ENCODE data around the gene SH3BP4.

The SH3BP4 gene, protein sequence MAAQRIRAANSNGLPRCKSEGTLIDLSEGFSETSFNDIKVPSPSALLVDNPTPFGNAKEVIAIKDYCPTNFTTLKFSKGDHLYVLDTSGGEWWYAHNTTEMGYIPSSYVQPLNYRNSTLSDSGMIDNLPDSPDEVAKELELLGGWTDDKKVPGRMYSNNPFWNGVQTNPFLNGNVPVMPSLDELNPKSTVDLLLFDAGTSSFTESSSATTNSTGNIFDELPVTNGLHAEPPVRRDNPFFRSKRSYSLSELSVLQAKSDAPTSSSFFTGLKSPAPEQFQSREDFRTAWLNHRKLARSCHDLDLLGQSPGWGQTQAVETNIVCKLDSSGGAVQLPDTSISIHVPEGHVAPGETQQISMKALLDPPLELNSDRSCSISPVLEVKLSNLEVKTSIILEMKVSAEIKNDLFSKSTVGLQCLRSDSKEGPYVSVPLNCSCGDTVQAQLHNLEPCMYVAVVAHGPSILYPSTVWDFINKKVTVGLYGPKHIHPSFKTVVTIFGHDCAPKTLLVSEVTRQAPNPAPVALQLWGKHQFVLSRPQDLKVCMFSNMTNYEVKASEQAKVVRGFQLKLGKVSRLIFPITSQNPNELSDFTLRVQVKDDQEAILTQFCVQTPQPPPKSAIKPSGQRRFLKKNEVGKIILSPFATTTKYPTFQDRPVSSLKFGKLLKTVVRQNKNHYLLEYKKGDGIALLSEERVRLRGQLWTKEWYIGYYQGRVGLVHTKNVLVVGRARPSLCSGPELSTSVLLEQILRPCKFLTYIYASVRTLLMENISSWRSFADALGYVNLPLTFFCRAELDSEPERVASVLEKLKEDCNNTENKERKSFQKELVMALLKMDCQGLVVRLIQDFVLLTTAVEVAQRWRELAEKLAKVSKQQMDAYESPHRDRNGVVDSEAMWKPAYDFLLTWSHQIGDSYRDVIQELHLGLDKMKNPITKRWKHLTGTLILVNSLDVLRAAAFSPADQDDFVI

DNA sequence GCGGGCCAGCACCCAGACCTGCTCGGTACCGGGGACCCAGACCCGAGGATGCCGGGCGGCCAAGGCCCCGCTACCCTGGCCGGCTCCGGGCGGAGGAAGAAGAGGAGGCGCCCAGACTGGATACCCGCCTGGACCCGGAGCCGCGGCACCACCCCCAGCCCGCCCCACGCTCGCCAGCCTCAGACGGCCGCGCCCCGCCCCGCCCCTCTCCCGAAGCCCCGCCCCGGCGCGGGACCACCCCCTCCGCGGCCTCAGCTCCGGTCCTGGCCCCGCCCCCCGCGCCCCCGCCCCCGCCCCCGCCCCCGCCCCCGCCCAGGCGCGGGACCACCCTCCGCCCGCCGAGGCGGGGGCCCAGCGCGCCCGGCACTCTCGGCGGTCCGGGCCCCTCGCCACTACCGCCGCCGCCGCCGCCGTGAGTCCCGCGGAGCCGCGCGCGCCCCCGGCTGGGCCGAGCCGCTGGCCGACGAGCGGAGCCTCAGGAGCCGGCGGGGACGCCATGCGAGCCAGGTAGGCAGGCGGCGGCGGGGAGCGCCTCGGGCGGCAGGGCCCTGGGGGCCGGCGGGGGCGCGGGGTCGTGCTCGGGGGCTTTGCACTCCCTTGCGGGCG is at the start of gene SH3BP4:
Gene SH3BP4 (plus strand): TSS at position 354 of the 606 bp plus-strand sequence. CDS start 82,986 bp downstream, outside the sequence.
- no peaks in the 10 kb centered on the region for H3K36me3 Mint-ChIP-seq
- no peaks in the 10 kb centered on the region for H3K9me3 Mint-ChIP-seq
- H3K4me3 Mint-ChIP-seq: peak within 1 kb of the TSS; percentile 86 to 93
- H3K27ac Mint-ChIP-seq: peak within 1 kb of the TSS; percentile 75
- H3K4me1 Mint-ChIP-seq: peaks cover 14 to 35% of the 10 kb centered on the region in 2 donors
- peaks cover 43 to 62% of the 10 kb centered on the region in 2 donors for H3K27me3 Mint-ChIP-seq
- peak; percentile 78 to 86 for ATAC-seq (replicated peaks)
- DNase-seq: peak; percentile 44

DNA sequence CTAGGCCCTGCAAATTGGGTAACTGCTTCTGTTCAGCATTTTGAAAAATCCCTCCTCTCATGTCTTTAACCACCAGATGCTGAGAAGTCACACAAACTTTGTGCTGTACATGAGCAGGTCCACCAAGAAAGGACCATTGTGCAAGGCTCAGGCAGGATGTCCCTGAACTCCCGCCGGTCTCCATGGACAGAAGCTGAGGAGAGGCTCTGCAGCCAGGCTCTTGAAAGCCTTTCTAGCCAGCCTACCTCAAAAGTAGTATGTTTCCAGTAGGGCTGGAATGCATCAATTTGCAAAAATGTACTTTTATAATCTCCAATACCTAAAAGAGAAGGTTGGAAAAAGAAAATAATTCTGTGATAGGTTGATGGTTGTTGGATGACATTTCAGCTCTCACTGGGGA is 47.0 kb upstream of the SH3BP4 start:
- H3K36me3 Mint-ChIP-seq: no peaks in the 10 kb centered on the region
- no peak overlapping the region for H3K27ac Mint-ChIP-seq
- no peaks in the 10 kb centered on the region for H3K4me1 Mint-ChIP-seq
- ATAC-seq (replicated peaks) (no peak), DNase-seq (no peak)
- H3K27me3 Mint-ChIP-seq: peaks cover 0 to 5% of the 10 kb centered on the region in 2 donors
- no peaks in the 10 kb centered on the region for H3K9me3 Mint-ChIP-seq
- H3K4me3 Mint-ChIP-seq: no peak overlapping the region

DNA sequence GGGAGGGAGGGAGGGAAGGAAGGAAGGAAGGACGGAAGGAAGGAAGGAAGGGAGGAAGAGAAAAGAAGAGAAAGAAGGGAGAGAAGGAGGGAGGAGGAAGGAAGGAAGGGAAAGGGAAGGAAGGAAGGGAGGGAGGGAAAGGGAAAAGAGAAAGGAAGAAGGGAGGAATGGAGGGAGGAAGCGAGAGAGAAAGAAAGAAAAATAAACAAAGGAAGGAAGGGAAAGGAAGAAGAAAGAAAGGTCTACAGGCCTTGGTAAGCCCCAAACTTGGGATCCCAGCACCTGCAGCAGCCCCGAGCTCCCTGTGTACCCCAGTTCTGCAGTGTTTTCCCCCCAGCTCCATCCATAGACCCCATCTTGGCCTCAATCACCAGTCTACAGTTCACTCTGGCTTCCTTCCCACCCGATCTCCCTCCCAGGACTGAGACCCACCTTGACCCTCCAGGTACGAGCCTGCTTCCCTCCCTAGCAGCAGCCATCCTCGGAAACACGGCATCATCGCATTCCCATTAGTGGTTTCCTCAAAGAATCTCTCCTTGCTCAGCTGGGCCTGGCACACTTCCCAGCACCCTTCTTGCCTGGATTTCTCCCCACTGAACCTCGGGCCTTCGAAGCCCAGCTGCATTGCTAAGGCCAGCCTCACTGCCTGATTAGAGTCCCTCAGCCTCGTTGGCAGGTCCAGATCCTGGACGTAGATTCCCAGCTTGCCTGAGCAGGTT is 46.1 kb upstream of the SH3BP4 start:
- H3K9me3 Mint-ChIP-seq: no peaks in the 10 kb centered on the region
- ATAC-seq (replicated peaks): no peak
- peaks cover 0 to 5% of the 10 kb centered on the region in 2 donors for H3K27me3 Mint-ChIP-seq
- no peak for DNase-seq
- H3K4me3 Mint-ChIP-seq: no peak overlapping the region
- no peaks in the 10 kb centered on the region for H3K36me3 Mint-ChIP-seq
- no peaks in the 10 kb centered on the region for H3K4me1 Mint-ChIP-seq
- H3K27ac Mint-ChIP-seq: no peak overlapping the region

DNA sequence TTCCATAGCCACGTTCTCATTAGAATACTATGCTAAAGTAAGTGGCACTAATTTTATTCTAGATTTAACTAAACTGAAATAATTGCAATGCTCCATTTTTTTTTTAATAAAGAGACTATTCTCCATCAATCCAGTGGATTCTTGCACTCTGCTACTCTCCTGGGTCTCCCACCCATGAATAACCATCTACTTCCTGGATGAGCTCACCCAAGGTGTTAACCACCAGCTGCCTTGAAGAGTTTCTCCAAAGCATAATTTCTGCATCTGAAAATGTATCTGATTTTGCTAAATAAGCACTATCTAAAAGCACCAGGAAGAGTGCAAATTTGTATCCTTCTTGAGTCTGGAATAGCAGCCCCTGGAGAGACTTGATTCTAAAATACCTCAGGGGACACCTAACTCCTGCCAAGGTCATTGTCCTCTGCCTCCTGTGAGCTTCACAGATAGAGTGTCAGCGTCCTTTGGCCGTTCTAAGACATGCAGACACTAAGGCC is 41.6 kb upstream of the SH3BP4 start:
- no peaks in the 10 kb centered on the region for H3K9me3 Mint-ChIP-seq
- no peak for DNase-seq
- H3K27me3 Mint-ChIP-seq: no peaks in the 10 kb centered on the region
- H3K27ac Mint-ChIP-seq: no peak overlapping the region
- H3K4me1 Mint-ChIP-seq: no peaks in the 10 kb centered on the region
- H3K4me3 Mint-ChIP-seq: no peak overlapping the region
- ATAC-seq (replicated peaks): no peak
- no peaks in the 10 kb centered on the region for H3K36me3 Mint-ChIP-seq

DNA sequence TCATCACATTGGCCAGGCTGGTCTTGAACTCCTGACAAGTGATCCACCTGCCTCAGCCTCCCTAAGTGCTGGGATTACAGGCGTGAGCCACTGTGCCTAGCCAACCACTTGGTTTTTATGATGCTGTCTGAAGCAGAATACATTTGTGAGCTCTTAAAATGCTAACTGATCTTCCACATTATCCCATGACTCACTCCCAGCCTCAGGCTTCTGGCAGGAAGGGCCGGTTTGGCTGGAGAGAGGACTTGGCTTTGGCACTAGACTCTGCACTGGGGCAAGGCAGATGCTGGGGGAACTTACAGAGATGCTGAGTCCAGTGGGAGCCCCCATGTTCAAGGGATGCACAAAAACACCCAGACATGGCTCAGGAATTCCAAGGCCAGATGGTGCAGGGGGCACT is 40.5 kb upstream of the SH3BP4 start:
- no peaks in the 10 kb centered on the region for H3K9me3 Mint-ChIP-seq
- no peak overlapping the region for H3K4me3 Mint-ChIP-seq
- ATAC-seq (replicated peaks) (no peak), DNase-seq (no peak)
- no peaks in the 10 kb centered on the region for H3K27me3 Mint-ChIP-seq
- no peak overlapping the region for H3K27ac Mint-ChIP-seq
- no peaks in the 10 kb centered on the region for H3K4me1 Mint-ChIP-seq
- H3K36me3 Mint-ChIP-seq: no peaks in the 10 kb centered on the region

DNA sequence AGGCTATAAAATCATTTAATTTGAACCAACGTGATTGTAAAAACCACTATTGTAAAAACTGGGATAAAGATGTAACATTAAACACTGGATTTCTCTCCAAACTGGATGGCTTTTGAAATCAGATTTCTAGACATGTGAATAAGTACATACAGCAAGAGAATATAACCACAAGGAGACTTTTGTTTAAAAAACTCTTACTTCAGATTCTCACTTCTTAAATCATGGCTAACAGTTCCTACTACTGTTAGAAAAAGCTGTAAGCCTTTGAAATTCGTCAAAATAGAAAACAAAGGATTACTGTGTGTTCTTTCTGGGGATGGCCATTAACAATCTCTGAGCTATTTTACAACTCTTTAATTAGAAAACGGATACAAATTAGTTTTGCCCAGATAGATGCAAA is 39.4 kb upstream of the SH3BP4 start:
- no peaks in the 10 kb centered on the region for H3K27me3 Mint-ChIP-seq

DNA sequence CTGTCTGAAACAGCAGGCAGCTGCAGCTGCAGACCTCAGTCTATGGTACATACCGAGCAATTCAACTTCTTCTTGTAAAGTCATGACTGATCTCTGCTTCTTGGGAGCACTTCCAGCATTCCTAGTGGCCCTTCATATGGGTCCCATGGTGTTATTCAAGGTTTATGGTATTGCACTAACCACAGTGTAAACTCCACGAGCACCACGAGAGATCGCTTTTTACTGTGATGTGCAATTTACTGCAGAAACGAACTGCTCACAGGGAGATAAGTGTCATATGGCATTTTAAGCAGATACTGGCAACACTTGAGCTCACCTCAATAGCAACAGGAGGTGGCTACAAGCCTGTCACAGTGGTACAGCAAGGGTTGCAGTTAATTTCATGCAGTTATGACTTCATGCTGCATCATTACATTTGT is 38.6 kb upstream of the SH3BP4 start:
- ATAC-seq (replicated peaks) (no peak), DNase-seq (no peak)
- H3K9me3 Mint-ChIP-seq: no peaks in the 10 kb centered on the region
- no peak overlapping the region for H3K4me3 Mint-ChIP-seq
- no peaks in the 10 kb centered on the region for H3K36me3 Mint-ChIP-seq
- H3K27me3 Mint-ChIP-seq: no peaks in the 10 kb centered on the region
- H3K27ac Mint-ChIP-seq: no peak overlapping the region
- no peaks in the 10 kb centered on the region for H3K4me1 Mint-ChIP-seq

More for the DNA sequence above, 39.4 kb upstream of the SH3BP4 start:
- no peaks in the 10 kb centered on the region for H3K4me1 Mint-ChIP-seq
- no peak overlapping the region for H3K27ac Mint-ChIP-seq
- H3K4me3 Mint-ChIP-seq: no peak overlapping the region
- no peak for ATAC-seq (replicated peaks)
- no peak for DNase-seq
- no peaks in the 10 kb centered on the region for H3K36me3 Mint-ChIP-seq
- no peaks in the 10 kb centered on the region for H3K9me3 Mint-ChIP-seq

DNA sequence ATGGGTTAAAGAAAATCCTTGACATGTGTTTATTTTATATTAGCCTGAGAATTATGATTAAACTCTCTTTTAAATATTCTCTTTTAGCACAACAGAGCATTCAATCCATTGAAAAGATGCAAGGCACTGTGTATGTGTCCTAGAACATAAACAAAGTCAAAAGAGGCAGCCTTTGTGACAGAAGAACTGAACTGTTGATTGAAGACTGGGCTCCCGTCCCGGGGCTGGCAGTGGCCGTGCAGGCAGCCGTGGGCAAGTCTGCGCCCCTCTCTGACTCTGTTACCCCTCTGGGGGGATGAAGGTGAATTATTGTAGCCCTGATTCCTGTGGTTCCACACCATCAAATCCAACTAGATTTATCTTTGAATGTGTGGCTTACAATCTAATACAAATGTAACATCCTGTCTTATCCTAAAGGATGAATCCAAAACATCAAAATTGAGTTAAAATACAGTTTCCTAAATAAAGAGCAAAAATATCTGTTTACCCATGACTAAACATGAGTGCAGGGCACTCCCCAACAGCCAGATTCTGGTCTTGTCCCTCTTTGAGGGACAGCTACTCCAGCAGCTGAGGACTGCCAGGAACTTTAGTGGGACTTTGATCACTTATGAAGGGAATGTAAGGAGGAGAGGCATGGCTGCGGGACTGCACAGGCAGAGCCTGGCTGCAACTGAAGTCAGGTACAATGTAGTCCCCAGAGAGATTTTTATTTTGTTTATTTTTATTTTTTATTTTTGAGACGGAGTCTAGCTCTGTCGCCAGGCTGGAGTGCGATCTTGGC is 37.3 kb upstream of the SH3BP4 start:
- Mint-ChIP-seq H3K9me3 (peaks cover 0 to 3% of the 10 kb centered on the region in 2 donors), H3K27me3 (no peaks in the 10 kb centered on the region), H3K27ac (no peak overlapping the region), H3K36me3 (no peaks in the 10 kb centered on the region), H3K4me1 (no peaks in the 10 kb centered on the region), H3K4me3 (no peak overlapping the region)
- ATAC-seq (replicated peaks): no peak
- DNase-seq: no peak

DNA sequence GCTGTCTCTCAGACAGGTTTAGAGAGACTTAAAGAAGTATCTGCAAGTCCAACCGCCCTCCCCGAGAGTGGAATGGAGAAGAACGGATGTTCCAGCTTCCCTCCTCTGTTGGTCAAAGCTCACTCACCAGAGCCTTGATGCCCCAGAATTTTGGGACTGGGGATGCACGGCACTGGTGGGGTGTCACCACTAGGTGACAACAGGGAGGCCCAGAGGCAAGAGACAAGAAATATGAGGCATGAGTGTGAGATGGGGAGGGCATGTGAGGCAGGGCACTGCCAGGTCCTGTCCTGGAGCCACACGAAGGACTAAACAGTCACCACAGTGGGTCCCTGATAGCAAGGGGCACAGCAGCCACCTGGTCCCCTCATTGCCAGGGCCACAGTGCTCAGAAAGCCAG is 35.1 kb upstream of the SH3BP4 start:
- DNase-seq: no peak
- H3K4me1 Mint-ChIP-seq: no peaks in the 10 kb centered on the region
- H3K27ac Mint-ChIP-seq: no peak overlapping the region
- no peaks in the 10 kb centered on the region for H3K27me3 Mint-ChIP-seq
- H3K9me3 Mint-ChIP-seq: peaks cover 0 to 5% of the 10 kb centered on the region in 2 donors
- H3K4me3 Mint-ChIP-seq: no peak overlapping the region
- ATAC-seq (replicated peaks): no peak
- no peaks in the 10 kb centered on the region for H3K36me3 Mint-ChIP-seq

DNA sequence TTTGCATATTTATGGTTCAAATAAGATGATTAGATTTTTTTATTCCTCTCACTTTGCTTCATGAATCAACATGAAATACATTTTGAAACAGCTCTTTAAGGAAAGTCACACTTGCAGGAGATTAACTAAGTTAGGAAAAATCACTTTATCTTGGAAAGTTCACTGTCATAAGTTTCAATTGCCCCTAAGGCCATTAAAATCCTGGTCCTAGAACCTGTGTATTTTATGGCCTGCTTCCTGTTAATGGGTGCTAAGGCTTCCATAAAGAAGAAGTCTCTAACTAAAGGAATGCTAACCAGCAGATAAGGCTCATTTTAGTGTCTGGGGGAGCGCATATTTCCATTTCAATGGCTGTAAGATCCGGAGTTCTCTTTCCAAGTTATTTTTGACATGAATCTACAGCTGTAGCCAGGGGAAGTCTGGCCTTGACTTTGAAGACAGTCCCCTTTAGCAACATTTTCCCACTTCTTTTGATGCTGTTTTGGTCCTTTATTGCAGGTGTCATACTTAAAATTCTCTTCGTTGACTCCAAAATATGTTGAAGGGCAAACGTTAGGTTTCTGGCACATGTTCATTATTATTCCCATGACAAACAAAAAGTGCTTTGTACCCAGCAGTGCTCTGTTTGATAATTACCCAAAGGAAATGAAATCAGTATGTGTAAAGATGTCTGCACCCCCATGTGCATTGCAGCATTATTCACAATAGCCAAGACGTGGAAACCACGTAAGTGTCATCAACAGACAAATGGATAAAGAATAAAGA is 34.4 kb upstream of the SH3BP4 start:
- Mint-ChIP-seq H3K4me1 (no peaks in the 10 kb centered on the region), H3K4me3 (no peak overlapping the region), H3K36me3 (no peaks in the 10 kb centered on the region), H3K27me3 (no peaks in the 10 kb centered on the region), H3K27ac (no peak overlapping the region), H3K9me3 (peaks cover 0 to 5% of the 10 kb centered on the region in 2 donors)
- ATAC-seq (replicated peaks): no peak
- no peak for DNase-seq

DNA sequence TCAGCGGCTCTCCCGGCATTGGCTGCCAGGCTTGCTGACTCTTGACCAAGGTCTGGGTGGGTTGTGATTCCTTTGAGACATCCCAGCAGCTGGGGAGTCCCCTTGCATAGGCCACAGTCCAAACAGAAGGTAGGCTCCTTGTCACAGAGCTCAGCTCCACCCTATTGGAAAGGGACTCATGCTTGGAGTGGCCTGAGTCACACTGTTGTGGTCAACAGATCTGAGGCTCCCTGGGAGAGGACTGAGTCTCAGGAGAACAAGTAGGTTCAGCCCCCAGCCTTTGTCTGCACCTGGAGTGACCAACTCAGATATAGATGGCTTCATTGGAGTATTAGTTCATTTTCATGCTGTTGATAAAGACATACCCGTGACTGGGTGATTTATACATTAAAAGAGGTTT is 32.1 kb upstream of the SH3BP4 start:
- no peaks in the 10 kb centered on the region for H3K27me3 Mint-ChIP-seq
- no peak overlapping the region for H3K27ac Mint-ChIP-seq
- no peaks in the 10 kb centered on the region for H3K36me3 Mint-ChIP-seq
- ATAC-seq (replicated peaks): no peak
- peaks cover 0 to 5% of the 10 kb centered on the region in 2 donors for H3K9me3 Mint-ChIP-seq
- no peaks in the 10 kb centered on the region for H3K4me1 Mint-ChIP-seq
- no peak for DNase-seq
- no peak overlapping the region for H3K4me3 Mint-ChIP-seq

DNA sequence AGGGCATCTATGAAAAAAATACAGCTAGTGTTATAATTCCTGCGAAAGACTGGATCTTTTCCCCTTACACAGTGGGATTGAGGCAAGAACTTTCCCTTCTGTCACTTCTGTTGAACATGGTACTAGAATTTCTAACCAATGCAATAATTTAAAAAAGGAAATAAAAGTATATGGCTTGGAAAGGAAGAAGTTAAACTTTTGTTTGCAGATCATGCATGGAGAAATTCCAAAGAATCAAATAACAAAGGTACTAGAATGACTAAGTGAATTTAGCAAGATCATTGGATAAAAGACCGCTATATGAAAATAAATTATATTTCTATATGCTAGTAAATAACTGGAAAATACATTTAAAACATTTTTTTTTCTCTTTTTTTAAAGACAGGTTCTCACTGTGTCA is 31.0 kb upstream of the SH3BP4 start:
- no peak overlapping the region for H3K27ac Mint-ChIP-seq
- H3K27me3 Mint-ChIP-seq: peaks cover 0 to 1% of the 10 kb centered on the region in 2 donors
- H3K36me3 Mint-ChIP-seq: no peaks in the 10 kb centered on the region
- ATAC-seq (replicated peaks) (no peak), DNase-seq (no peak)
- no peaks in the 10 kb centered on the region for H3K4me1 Mint-ChIP-seq
- no peak overlapping the region for H3K4me3 Mint-ChIP-seq
- H3K9me3 Mint-ChIP-seq: peaks cover 0 to 5% of the 10 kb centered on the region in 2 donors
